ENCODE measurements around the gene ADD2.

GRCh38 chr2:70766357-70767078 is 1.5 kb downstream of the ADD2 start:
- TF ChIP-seq RARB (CRISPR knock-in tag; IDR thresholded peaks at IDR 0.05) (no peak), CSRNP3 (CRISPR knock-in tag; IDR thresholded peaks at IDR 0.05) (no peak), PATZ1 (CRISPR knock-in tag; IDR thresholded peaks at IDR 0.05; ENCODE audit: borderline replicate concordance) (no peak), GLIS3 (CRISPR knock-in tag; IDR thresholded peaks at IDR 0.05) (no peak)

Measured in SK-N-SH treated with all-trans-retinoic acid at 6 μM for 48 hours (cell line).